Hematopoietic multipotent progenitor cell treated with erythropoietin and hydrocortisone succinate and interleukin-3 and kit ligand, for 6 days (in vitro differentiated cells): ENCODE measurements around the gene WDR89.
"Not testable (repeated sequence)": the region's sequence is repeated elsewhere in the genome, so short reads cannot be mapped to it uniquely, and the experiment has no call there.

Experiments
- DNase-seq: peaks from one replicate; pipeline ENCODE4 v3.0.0-alpha.2; 2015

The WDR89 gene

DNA sequence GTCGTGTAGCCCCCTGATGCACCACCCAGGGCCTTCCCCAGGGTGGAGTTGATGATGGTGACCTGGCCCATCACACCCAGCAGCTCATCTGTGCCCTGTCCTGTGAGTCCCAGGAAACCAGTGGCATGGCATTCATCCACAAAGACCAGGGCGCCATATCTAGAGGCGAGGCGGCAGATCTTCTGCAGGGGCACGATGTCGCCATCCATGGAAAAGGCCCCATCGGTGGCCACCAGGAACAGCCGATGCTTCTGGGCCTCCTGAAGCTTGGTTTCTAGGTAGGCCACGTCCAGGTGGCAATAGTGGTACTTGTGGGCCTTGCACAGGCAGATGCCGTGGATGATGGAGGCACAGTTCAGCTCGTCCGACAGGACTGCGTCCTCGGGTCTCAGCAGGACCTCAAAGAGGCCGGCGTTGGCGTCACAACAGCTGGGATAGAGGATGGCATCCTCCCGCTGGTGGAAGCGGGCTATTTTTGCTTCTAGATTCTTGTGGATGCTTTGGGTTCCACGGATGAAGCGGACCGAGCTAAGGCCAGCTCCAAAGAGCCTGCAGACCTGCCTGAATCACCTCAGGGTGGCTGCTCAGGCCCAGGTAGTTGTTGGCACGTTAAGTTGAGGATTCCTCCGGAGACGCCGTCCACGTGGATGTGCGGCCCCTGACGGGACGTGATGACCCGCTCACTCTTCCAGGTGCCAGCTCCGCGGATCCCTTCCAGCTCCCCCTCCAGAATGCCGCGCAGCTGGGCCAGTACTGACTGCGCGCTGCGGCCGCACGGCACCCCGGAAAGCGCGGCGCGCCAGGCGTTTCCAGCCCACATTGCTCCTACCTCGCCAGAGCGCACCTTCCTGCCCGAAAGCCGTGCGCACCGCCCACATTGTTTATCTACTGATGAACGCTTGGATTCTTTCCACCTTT, 47.0 kb downstream of the WDR89 start:
- no peak for DNase-seq

DNA sequence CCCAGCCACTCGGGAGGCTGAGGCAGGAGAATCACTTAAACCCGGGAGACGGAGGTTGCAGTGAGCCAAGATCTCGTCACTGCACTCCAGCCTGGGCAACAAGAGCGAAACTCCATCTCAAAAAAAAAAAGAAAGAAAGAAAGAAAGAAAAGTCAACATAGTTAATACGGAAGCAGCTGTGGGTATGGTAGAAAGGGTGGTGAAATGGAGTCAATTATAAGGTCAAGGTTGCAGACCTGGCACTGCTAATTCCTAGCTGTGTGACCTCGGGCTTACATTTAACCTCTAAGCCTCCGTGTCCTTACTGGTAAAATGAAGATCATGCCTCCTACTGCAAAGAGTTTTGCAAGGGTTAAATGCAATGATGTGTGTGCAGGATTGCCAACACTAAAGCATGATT, 58.6 kb downstream of the WDR89 start:
- not testable (repeated sequence) for DNase-seq

DNA sequence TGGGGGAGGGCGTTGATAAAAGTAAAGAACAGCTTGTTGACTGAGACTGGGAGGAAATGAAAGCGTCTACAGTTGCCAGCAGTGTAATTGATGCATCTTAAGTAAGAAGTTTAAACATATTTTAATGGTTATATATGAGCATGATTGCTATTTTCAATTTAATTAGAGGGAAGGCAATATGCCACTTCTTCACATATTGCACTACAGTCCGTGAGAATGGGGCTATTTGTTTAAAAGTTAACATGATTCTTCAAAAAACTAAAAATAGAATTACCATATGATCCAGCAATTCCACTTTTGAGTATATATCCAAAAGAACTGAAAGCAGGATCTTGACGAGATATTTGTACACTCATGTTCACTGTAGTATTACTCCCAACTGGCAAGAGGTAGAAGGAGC, 60.2 kb downstream of the WDR89 start:
- no peak for DNase-seq

- DNase-seq, result no peak
Observed at GRCh38 chr14:63578300-63578699, 63.4 kb downstream of the WDR89 start.

- no peak for DNase-seq
Observed at GRCh38 chr14:63573581-63573980, 68.1 kb downstream of the WDR89 start.

DNA sequence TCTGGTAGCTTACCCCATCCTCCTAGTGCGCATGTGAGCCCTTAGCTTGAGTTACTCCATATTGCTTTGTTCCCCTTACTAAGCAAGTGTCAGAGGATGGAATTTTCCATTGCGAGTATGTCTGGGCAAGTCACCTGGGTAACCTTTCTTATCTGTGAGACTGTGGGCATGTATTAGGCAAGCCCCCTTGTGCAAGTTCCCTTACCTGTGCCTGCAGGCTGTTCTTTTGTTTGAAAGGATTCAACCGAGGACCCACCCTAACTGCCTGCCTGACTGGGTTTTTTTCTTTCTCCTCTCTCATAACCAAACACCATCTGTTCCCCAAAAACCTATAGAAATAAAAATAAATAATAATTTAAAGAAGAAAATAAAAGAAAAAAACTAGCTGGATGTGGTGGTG, 76.2 kb downstream of the WDR89 start:
- DNase-seq, result no peak

- DNase-seq, result no peak
Observed at GRCh38 chr14:63564318-63564717, 77.4 kb downstream of the WDR89 start.

GRCh38 chr14:63563370-63564026, 78.2 kb downstream of the WDR89 start:
- DNase-seq, result no peak

GRCh38 chr14:63562405-63562804, 79.3 kb downstream of the WDR89 start:
- peak; percentile 51 for DNase-seq

DNA sequence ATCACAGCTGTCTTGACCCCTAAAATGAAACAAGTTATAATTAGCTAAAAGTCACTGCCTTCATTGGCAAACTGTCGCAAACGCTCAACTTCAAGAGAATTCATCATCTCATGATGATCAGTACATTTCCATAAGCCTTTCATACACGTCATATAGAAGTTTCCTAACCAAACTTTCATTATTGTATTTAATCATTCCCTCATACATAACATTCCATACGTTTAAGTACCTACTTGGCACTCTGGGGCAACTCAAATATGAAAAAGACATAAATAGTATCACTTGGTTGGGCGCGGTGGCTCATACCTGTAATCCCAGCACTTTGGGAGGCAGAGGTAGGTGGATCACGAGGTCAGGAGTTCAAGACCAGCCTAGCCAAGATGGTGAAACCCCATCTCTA, 86.1 kb downstream of the WDR89 start:
- no peak for DNase-seq

DNA sequence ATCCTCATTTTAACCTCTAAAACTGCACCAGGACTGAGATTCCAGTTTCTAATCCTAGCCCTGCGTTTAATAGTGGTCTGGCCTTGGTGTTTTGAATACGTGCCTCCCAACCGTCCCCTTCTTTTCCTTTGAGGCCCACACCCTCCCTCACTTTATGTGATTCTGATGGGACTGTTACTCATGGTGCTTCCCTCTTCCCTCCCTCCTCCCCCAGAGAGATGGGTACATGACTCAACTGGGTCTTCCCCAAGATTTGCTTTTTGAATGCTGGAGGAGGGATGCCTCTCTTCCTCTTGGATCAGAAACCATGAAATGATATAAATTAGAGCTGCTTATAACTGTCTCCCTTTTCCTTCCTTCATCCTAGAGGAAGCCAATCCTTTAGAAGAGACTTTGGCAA, 90.3 kb downstream of the WDR89 start:
- no peak for DNase-seq

DNA sequence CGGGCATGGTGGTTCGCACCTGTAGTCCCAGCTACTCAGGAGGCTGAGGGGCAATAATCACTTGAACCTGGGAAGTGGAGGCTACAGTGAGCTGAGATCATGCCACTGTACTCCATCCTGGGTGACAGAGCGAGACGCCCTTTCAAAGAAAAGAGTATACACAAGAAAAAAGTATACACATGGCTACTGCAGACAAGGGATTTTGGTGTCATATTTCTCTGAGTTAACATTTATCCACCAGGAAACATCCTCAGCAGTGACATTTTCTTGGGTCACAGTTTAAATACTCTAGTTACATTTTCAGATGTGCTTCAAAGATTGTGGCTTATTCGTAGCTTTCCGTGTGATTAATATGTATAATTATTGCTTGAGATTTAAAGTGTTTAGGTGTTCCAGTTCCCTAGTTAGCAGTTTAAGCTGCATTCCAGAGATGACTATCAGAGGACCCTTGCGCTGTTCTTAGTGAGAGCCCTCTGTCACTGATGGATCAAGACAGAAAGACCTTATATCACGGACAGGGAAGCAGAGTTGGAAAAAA, 93.8 kb downstream of the WDR89 start:
- DNase-seq, result no peak
